Colonic mucosa (tissue), 4 donors: ENCODE measurements around the gene FAM200A. TPM values are rescaled to one million over a fixed set of nuclear protein-coding genes. Genes with fewer than 3 reads are reported as not detected.
"Not testable (repeated sequence)": the region's sequence is repeated elsewhere in the genome, so short reads cannot be mapped to it uniquely, and the experiment has no call there.

Experiments
- DNase-seq: peaks from one replicate; pipeline ENCODE4 v3.0.0-alpha.2; 2020
- H3K27ac ChIP-seq: fragments of 200-600 bp; one replicate; pipeline ENCODE4 v1.8.0; 2021
- H3K27me3 ChIP-seq: fragments of 200-600 bp; one replicate; pipeline ENCODE4 v1.8.0; 2021
- H3K36me3 ChIP-seq: fragments of 200-600 bp; one replicate; pipeline ENCODE4 v1.8.0; 2021
- H3K4me1 ChIP-seq: fragments of 200-600 bp; one replicate; pipeline ENCODE4 v1.8.0; 2021; ENCODE audit warnings: mild to moderate bottlenecking
- H3K4me3 ChIP-seq: fragments of 200-600 bp; one replicate; pipeline ENCODE4 v1.8.0; 2021
- H3K9ac ChIP-seq, 2 donors: one replicate each; pipeline ENCODE4 v1.7.0; 2013; ENCODE audit warnings: control low read depth in 2 of 2, low read depth in 2 of 2, low read length in 2 of 2
- H3K9me3 ChIP-seq: fragments of 200-600 bp; one replicate; pipeline ENCODE4 v1.8.0; 2021
- CTCF ChIP-seq: fragments of 200-600 bp; IDR thresholded peaks from one replicate; pipeline ENCODE4 v1.8.0; 2022; ENCODE audit warnings: antibody characterized with exemption, mild to moderate bottlenecking
- intact Hi-C: fragments of 100-400 bp; cut with DNase I; formaldehyde crosslinking; loops from one replicate; pipeline ENCODE4 v1.14.1; 2022
- total RNA-seq, 2 donors: library from RNA; stranded (reverse); fragmentation: NEBNext Ultra II Directional in 1 of 2; extraction: Animal tissue kit (Norgen Biotek cat#: 25700) in 1 of 2; gene quantifications; one replicate each; pipeline ENCODE4 v1.2.1, GENCODE V29; 2021
- donor health status: healthy.
- donor health status: DM: no; HTN: no; CAD: no.
- donor health status: DM: no; HTN: no; CAD: no.

Gene FAM200A
- total RNA-seq, 2 donors from 2014 or later = 4.1 to 5.0 TPM

- H3K9ac ChIP-seq = peak overlapping the region in 1 of 2 donors; percentile 80
- DNase-seq = no peak
- no peaks in the 10 kb centered on the region for H3K4me1 ChIP-seq
- peaks cover 3% of the 10 kb centered on the region for H3K36me3 ChIP-seq
- TF ChIP-seq CTCF = no peak
- H3K4me3 ChIP-seq = peak overlapping the region; percentile 75
- H3K27ac ChIP-seq = no peak overlapping the region
- H3K9me3 ChIP-seq = no peaks in the 10 kb centered on the region
- intact Hi-C loops = loop anchor here (10.0 kb wide), 1 partner anchor 52 kb away; the partner anchor contains the start of genes ZKSCAN5 and ZNF394
- H3K27me3 ChIP-seq = no peaks in the 10 kb centered on the region
These were observed 5.3 kb upstream of the FAM200A start for GRCh38 chr7:99557196-99557607.

- H3K9ac ChIP-seq = no peak overlapping the region
- no peaks in the 10 kb centered on the region for H3K36me3 ChIP-seq
- H3K4me1 ChIP-seq = no peaks in the 10 kb centered on the region
- DNase-seq = no peak
- no peaks in the 10 kb centered on the region for H3K27me3 ChIP-seq
- H3K4me3 ChIP-seq = no peak overlapping the region
- intact Hi-C loops = loop anchor here (10.0 kb wide), 1 partner anchor 50 kb away; the partner anchor contains the start of genes ZKSCAN5 and ZNF394
- no peaks in the 10 kb centered on the region for H3K9me3 ChIP-seq
- TF ChIP-seq CTCF = no peak
- H3K27ac ChIP-seq = no peak overlapping the region
These were observed 3.0 kb upstream of the FAM200A start for GRCh38 chr7:99554939-99555338.

- TF ChIP-seq CTCF = no peak
- H3K9me3 ChIP-seq = no peaks in the 10 kb centered on the region
- no peaks in the 10 kb centered on the region for H3K27me3 ChIP-seq
- H3K4me3 ChIP-seq = no peak overlapping the region
- no peak for DNase-seq
- H3K9ac ChIP-seq = no peak overlapping the region
- intact Hi-C loops = loop anchor here (10.0 kb wide), 1 partner anchor 48 kb away; the partner anchor contains the start of genes ZKSCAN5 and ZNF394
- H3K27ac ChIP-seq = no peak overlapping the region
- H3K36me3 ChIP-seq = no peaks in the 10 kb centered on the region
- no peaks in the 10 kb centered on the region for H3K4me1 ChIP-seq
These were observed 1.1 kb upstream of the FAM200A start for GRCh38 chr7:99553039-99553438.

- no peak for DNase-seq
- no peak for TF ChIP-seq CTCF
- Histone ChIP-seq H3K36me3 (no peaks in the 10 kb centered on the region), H3K9me3 (no peaks in the 10 kb centered on the region), H3K27me3 (no peaks in the 10 kb centered on the region), H3K4me1 (no peaks in the 10 kb centered on the region), H3K27ac (no peak overlapping the region), H3K4me3 (peak overlapping the region; percentile 77), H3K9ac (peak overlapping the region; percentile 88 to 97)
- intact Hi-C loops = loop anchor here (10.0 kb wide), 1 partner anchor 47 kb away; the partner anchor contains the start of genes ZKSCAN5 and ZNF394
These were observed 580 bp downstream of the FAM200A start for GRCh38 chr7:99551334-99551733.

- H3K9me3 ChIP-seq, H3K4me3 ChIP-seq, intact Hi-C loops, H3K9ac ChIP-seq, H3K4me1 ChIP-seq, DNase-seq, H3K27ac ChIP-seq, H3K36me3 ChIP-seq, H3K27me3 ChIP-seq: not testable (repeated sequence)
These were observed 2.4 kb downstream of the FAM200A start for GRCh38 chr7:99549545-99549944.

GRCh38 chr7:99545308-99545707, 6.6 kb downstream of the FAM200A start:
- H3K36me3 ChIP-seq, H3K27ac ChIP-seq, H3K9me3 ChIP-seq, DNase-seq, H3K9ac ChIP-seq, intact Hi-C loops, H3K4me3 ChIP-seq, H3K27me3 ChIP-seq, H3K4me1 ChIP-seq: not testable (repeated sequence)
